Measurements from ENCODE around the gene FANCE.
"Not testable (repeated sequence)": the region's sequence is repeated elsewhere in the genome, so short reads cannot be mapped to it uniquely, and the experiment has no call there.

The FANCE gene

GRCh38 chr6:35452183-35453090 lies at the start of gene FANCE:
TSS of gene FANCE (plus strand) at chr6:35452338. CDS start at chr6:35452546, 208 bp downstream.
- no peak for DNase-seq

GRCh38 chr6:35402856-35403191 lies 49.3 kb upstream of the FANCE start:
- DNase-seq, result no peak

- no peak for DNase-seq
These were observed 48.3 kb upstream of the FANCE start for GRCh38 chr6:35403544-35404442.

GRCh38 chr6:35406711-35407485 lies 45.2 kb upstream of the FANCE start:
- no peak for DNase-seq

- DNase-seq, result no peak
These were observed 42.9 kb upstream of the FANCE start for GRCh38 chr6:35409245-35409644.

GRCh38 chr6:35410131-35410530 lies 42.0 kb upstream of the FANCE start:
- no peak for DNase-seq

- DNase-seq, result no peak
These were observed 41.1 kb upstream of the FANCE start for GRCh38 chr6:35411066-35411465.

- DNase-seq, result no peak
These were observed 40.0 kb upstream of the FANCE start for GRCh38 chr6:35412102-35412501.

- DNase-seq, result no peak
These were observed 38.2 kb upstream of the FANCE start for GRCh38 chr6:35413911-35414310.

- DNase-seq, result no peak
These were observed 36.9 kb upstream of the FANCE start for GRCh38 chr6:35415065-35415891.

- DNase-seq, result no peak
These were observed 34.0 kb upstream of the FANCE start for GRCh38 chr6:35417979-35418661.

GRCh38 chr6:35419417-35419816 lies 32.7 kb upstream of the FANCE start:
- DNase-seq, result no peak

GRCh38 chr6:35419961-35420360 lies 32.2 kb upstream of the FANCE start:
- DNase-seq, result no peak

GRCh38 chr6:35425284-35425683 lies 26.9 kb upstream of the FANCE start:
- DNase-seq, result no peak

- DNase-seq, result no peak
These were observed 26.1 kb upstream of the FANCE start for GRCh38 chr6:35426074-35426473.

GRCh38 chr6:35427435-35427834 lies 24.7 kb upstream of the FANCE start:
- DNase-seq, result no peak

GRCh38 chr6:35427851-35428321 lies 24.3 kb upstream of the FANCE start:
- DNase-seq, result no peak

- no peak for DNase-seq
These were observed 23.6 kb upstream of the FANCE start for GRCh38 chr6:35428421-35429149.

- no peak for DNase-seq
These were observed 22.7 kb upstream of the FANCE start for GRCh38 chr6:35429463-35429862.

- DNase-seq, result no peak
These were observed 19.8 kb upstream of the FANCE start for GRCh38 chr6:35432291-35432690.

GRCh38 chr6:35432702-35433101 lies 19.4 kb upstream of the FANCE start:
- DNase-seq, result not testable (repeated sequence)
